ENCODE data around the gene KY.

- TF ChIP-seq CTCF (IDR thresholded peaks at IDR 0.05), result no peak
- no peak for TF ChIP-seq POLR2A (IDR thresholded peaks at IDR 0.05)
These were observed 44.2 kb upstream of the KY start for GRCh38 chr3:134694946-134695543.

Measured in adrenal gland (tissue), 5 donors.